Cerebellar cortex (tissue), 1 donor: ENCODE measurements around the gene SYNGAP1.

Source experiments
- DNase-seq: peaks from one replicate; pipeline ENCODE4 v3.0.0-alpha.2; 2015; ENCODE audit warnings: low spot score

The SYNGAP1 gene

GRCh38 chr6:33404884-33405283 lies 15.0 kb upstream of the SYNGAP1 start:
- DNase-seq: no peak

DNA sequence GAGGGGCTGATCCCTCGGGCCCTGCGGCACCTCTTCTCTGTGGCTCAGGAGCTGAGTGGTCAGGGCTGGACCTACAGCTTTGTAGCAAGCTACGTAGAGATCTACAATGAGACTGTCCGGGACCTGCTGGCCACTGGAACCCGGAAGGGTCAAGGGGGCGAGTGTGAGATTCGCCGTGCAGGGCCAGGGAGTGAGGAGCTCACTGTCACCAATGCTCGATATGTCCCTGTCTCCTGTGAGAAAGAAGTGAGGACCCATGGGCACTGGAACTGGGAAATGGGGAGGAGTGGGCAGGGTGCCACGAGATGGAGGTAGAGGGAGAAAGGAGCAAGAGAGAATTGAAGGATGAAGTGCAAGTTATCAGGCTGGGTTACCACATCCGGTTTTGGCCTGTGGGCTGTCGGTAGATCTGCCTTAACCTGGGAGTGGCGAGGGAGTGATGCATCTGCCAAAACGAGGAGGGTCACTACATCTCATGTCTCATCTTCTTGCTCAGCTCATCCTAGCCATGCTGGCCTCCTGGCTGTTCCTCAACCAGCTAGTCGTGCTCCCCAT lies 14.4 kb upstream of the SYNGAP1 start:
- DNase-seq: no peak

DNA sequence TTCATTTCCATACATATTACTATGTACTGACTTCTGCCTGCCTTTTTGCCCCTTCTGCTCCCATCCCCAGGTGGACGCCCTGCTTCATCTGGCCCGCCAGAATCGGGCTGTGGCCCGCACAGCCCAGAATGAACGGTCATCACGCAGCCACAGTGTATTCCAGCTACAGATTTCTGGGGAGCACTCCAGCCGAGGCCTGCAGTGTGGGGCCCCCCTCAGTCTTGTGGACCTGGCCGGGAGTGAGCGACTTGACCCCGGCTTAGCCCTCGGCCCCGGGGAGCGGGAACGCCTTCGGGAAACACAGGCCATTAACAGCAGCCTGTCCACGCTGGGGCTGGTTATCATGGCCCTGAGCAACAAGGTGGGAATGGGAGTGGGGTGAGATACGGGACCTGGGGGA lies 13.7 kb upstream of the SYNGAP1 start:
- DNase-seq: no peak

DNA sequence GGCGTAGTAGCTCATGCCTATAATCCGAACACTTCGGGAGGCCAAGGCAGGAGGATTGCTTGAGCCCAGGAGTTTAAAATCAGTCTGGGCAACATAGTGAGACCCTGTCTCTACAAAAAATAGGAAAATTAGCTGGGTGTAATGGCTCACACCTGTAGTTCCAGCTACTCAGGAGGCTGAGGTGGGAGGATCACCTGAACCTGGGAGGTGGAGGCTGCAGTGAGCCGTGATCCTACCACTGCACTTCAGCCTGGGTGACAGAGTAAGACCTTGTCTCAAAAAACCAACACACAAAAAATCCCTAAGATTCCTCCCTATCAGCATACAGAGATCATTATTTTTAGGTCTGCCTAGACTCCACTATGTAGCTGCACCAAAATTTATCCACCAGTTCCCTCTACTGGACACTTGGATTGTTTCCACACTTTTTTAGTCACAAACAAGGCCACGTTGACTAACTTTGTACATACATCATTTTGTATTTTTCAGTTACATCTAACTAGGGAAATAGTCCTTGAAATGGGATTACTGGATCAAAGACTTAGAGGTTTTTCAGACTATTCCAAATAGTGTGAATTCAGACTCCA lies 12.6 kb upstream of the SYNGAP1 start:
- DNase-seq: peak; percentile 53

GRCh38 chr6:33410050-33410710 lies 9.7 kb upstream of the SYNGAP1 start:
- DNase-seq: peak; percentile 97

DNA sequence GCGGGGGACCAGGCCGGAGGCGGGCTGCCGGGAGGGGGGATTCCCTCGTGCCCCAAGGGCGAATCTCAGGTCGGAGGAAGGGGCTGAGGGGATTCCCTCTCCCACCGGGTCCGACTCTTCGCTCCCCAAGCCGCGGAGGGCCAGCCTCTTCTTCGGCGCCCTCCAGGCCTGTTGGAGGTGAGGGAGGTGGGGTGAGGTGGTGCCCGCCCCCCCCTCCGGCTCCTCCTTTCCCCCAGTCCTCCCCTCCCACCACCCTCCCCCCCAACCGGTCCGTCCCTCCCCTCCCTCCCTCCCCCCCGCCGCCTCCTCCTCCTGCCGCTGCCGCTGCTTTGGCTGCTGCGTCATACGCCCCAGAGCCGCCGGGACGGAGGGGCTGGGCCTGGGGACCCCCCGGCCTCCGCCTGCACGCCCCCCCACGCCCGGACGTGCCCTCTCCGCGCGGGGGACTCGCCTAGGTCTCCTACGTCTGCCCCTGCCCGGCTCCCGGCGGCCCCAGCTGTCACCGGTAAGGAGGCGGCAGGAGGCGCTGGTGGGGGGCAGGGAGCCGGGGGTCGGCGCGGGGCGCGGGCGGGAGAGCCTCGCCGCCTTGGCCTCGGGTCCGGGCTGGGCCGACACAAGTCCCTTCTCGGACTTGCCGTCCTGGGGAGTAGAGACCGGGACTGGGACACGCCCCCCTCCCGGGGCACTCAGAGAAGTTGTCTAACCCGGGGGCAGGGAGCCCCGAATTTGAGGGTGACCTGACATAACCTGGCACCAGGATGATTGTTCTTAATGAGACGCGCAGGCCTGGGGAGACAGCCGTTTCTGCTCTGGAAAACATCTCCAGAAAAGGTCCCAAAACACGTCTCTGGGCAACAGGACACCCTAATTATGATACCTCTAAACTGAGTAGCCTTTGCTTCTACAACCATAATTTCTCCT lies 8.9 kb upstream of the SYNGAP1 start, which contains the start of gene PHF1:
PHF1 (plus strand) TSS at position 304 of the 921 bp plus-strand sequence. CDS start 1,250 bp downstream, outside the sequence.
- no peak for DNase-seq

DNA sequence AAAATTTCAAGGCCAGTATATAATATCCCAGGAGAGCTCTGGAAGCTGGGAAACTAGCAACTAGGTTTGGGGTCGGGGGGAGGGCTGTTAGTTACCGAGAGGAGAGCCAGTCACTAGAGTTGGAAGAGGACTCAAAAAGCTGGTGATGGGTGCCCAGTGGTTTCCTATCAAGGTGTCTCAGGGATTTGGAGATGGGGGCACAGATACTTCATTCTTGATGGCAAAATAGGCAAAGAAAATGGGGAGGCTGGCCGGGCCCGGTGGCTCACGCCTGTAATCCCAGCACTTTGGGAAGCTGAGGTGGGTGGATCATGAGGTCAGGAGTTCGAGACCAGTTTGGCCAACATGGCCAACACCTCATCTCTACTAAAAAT lies 8.2 kb upstream of the SYNGAP1 start:
- DNase-seq: no peak

DNA sequence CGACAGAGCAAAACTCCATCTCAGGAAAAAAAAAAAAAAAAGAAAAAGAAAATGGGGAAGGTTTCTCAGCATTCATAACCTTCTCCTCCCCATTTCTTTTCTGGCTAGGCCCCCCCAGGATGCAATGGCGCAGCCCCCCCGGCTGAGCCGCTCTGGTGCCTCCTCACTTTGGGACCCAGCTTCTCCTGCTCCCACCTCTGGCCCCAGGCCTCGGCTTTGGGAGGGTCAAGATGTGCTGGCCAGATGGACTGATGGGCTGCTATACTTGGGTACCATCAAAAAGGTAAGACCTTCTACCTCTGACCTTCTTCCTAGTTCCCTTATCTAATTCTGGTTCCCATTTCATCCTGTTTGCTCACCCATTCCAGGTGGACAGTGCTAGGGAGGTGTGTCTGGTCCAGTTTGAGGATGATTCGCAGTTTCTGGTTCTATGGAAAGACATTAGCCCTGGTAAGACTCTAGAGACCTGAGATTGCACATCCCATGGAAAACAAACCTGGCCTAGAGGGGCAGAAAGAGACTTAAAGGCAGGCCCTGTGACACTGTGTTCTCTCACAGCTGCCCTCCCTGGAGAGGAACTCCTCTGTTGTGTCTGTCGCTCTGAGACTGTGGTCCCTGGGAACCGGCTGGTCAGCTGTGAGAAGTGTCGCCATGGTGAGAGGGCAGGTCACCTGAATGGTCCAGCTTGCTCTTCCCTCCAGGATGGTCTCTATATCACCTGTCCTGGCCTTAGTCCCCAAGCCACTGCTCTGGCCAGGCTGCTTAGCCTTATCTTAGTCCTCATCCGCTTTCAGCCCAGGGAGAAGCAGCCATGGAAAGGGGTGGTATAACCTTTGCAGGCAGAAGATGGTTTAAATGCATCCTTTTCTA lies 7.5 kb upstream of the SYNGAP1 start:
- peak; percentile 26 for DNase-seq

- DNase-seq: no peak
Measured at GRCh38 chr6:33413241-33414120, 6.4 kb upstream of the SYNGAP1 start.

DNA sequence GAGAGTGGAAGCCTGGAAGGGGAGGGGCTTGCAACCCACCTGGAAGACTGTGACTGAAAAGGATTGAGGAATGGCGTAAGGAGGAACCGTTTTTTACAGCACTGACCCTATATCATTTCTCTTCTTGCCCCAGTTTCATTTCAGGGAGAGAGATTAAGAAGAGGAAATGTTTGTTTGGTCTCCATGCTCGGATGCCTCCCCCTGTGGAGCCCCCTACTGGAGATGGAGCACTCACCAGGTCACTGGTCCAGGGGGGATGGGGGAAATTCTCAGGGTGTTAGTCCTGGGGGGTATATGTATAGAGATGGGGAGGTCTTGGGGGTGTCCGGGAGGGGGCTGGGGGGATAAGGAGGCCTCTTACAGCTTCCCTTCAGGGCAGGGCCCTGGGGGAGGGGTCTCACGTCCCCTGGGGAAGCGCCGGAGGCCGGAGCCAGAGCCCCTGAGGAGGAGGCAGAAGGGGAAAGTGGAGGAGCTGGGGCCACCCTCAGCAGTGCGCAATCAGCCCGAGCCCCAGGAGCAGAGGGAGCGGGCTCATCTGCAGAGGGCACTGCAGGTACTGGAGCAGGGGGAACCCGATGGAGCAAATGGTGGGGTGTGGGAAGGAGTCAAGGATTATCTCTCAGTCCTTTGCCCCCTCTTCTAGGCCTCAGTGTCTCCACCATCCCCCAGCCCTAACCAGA lies 5.1 kb upstream of the SYNGAP1 start:
- no peak for DNase-seq

DNA sequence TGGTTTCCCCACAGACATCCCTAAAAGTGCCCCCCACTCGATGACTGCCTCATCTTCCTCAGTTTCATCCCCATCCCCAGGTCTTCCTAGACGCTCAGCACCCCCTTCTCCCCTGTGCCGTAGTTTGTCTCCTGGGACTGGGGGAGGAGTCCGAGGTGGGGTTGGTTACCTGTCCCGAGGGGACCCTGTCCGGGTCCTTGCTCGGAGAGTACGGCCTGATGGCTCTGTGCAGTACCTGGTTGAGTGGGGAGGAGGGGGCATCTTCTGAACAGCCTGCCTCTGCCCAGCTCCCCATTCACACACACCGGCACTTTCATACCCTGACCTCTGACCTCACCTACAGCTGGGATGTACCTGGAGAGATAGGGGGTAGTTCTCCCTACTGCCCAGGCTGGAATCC lies 4.0 kb upstream of the SYNGAP1 start:
- no peak for DNase-seq

- no peak for DNase-seq
Measured at GRCh38 chr6:33416386-33417127, 3.3 kb upstream of the SYNGAP1 start.

DNA sequence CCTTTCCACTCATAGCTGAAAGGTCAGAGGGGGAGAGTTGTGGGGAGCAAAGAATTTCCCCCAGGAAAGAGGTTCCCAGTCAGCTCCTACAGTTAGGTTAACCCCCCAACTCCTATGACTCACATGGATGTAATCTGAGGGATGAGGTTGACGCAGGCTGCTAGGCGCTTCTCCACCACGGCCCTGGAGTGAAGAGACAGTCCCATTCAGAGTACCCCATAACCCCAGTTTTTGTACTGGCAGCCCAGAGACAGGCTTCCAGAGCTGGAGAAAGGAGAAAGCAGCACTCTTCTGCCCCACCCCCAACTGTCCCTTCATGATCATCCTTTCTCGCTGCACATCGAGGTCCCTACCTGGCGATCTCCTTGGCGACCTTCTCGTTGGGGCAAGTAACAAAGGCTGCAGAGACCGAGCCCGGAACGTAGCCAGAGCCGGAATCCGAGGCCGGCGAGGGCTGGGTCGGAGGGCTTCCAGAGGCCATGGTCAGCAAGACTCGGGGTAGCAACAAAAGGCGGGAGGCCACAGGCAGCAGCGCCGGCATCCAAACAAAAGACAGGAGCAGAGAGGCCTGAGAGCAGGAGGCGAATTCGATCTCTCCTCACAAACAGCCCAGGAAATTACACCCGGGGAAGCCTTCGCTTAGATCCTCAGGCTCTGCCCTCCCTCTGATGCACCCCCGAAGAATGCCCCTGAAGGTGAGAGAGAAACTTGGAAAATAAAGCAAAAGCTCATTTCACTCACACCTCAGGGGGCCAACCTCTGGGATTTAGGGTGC lies 2.5 kb upstream of the SYNGAP1 start:
- DNase-seq: no peak

DNA sequence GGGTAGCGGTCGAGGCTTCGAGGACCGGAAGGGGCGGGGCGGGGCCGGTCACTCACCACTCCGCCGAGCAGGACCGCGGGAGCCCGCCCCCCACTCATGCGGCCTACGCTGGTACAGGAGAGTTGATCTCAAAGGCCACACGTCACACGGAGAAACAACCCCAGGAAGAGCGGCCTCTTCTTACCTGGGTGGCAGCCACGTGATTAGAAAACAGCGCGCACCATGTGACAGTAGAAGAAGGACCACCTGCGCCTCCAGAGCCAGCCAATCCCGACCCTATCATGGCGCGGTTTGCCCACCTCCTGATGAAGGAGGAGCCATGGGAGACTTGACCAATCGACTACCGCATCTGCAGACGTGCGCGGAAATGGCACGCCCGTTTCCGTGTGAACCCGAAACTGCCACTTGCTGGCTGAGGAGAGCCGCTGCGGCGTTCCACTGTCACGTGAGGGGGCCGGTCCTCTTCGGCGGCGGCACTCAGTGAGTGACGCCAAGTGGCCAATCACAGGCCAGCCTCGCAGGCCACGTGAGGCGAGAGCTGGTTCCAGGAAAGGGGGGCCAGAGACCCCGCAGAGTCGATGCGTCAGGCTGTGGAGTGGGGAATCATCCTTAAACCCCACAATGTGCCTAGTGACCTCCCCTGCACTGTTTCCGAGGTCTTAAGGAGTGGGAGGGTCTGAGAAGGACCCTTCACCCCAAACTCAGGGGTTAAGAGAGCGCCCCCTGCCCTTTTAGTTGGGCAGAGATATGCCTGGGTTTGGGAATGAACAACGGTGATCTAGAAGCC lies 1.8 kb upstream of the SYNGAP1 start, which contains the start of gene CUTA:
CUTA (minus strand) TSS at position 205 of the 787 bp plus-strand sequence; CDS start at position 98, 107 bp downstream.
- DNase-seq: peak; percentile 100

DNA sequence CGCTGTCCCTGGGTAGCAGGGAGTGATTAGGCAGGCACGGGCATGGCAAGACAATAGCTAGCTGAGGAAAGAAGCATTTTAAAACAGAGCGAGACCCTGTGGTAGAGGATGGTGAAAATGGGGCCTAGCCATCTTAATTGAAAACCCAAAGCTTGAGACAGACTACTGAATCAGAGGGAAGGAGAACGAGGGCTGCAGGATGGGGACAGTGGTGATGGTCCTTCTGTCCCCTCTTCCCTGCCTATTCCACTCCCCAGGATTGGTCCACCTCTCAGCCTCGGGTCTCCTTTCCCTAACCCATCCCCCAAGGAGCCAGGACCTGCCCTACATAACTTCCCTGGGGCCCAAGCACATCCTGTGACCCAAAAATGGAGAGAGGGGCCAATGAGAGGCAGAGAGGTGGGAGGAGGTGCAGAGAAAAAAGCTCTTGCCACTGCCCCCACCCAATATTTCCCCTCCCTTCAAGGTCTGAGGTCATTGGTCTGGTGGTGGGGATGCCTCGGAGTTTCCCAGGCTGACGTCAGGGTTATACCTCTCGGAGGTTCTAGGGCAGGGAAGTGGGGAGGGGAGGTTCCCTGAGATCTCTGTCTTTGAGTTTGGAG lies 1.1 kb upstream of the SYNGAP1 start:
- peak; percentile 90 for DNase-seq

- DNase-seq: peak; percentile 46
Measured at GRCh38 chr6:33420491-33421343, 852 bp downstream of the SYNGAP1 start.
